Stimulated activated CD4-positive, alpha-beta T cell treated with anti-CD3 and anti-CD28 coated beads, Interleukin-4, amount 100 ng/mL, for 24 hours (primary cell): ENCODE data around the gene ZNF23.
"Not testable (repeated sequence)": the region's sequence is repeated elsewhere in the genome, so short reads cannot be mapped to it uniquely, and the experiment has no call there.

Source experiments
- DNase-seq: peaks from one replicate; pipeline ENCODE4 v3.0.0-alpha.2; 2020

Gene ZNF23

GRCh38 chr16:71461686-71462648 is at the start of gene ZNF23:
ZNF23 (minus strand) TSS chr16:71462247; CDS start chr16:71456796, 5,451 bp downstream.
- DNase-seq, result peak; percentile 81

- DNase-seq, result no peak
These were observed 45.0 kb upstream of the ZNF23 start for GRCh38 chr16:71507061-71507460.

- DNase-seq, result no peak
These were observed 42.9 kb upstream of the ZNF23 start for GRCh38 chr16:71504901-71505300.

GRCh38 chr16:71504051-71504450 is 42.0 kb upstream of the ZNF23 start:
- DNase-seq, result not testable (repeated sequence)

GRCh38 chr16:71501547-71501946 is 39.5 kb upstream of the ZNF23 start:
- DNase-seq, result no peak

- no peak for DNase-seq
These were observed 38.9 kb upstream of the ZNF23 start for GRCh38 chr16:71500964-71501363.

GRCh38 chr16:71499775-71500364 is 37.8 kb upstream of the ZNF23 start:
- peak; percentile 53 for DNase-seq

- DNase-seq, result no peak
These were observed 36.0 kb upstream of the ZNF23 start for GRCh38 chr16:71498031-71498430.

- DNase-seq, result no peak
These were observed 31.2 kb upstream of the ZNF23 start for GRCh38 chr16:71493213-71493612.

- no peak for DNase-seq
These were observed 30.7 kb upstream of the ZNF23 start for GRCh38 chr16:71492786-71493185.

- DNase-seq, result no peak
These were observed 29.0 kb upstream of the ZNF23 start for GRCh38 chr16:71491054-71491453.

- no peak for DNase-seq
These were observed 28.3 kb upstream of the ZNF23 start for GRCh38 chr16:71490361-71490760.

- DNase-seq, result no peak
These were observed 27.1 kb upstream of the ZNF23 start, which contains the start of gene ZNF19 for GRCh38 chr16:71489122-71489521. ZNF19 (minus strand) TSS chr16:71489324; CDS start chr16:71482114, 7,210 bp downstream.

- DNase-seq, result peak; percentile 81
These were observed 22.2 kb upstream of the ZNF23 start for GRCh38 chr16:71484006-71484893.

- DNase-seq, result no peak
These were observed 20.5 kb upstream of the ZNF23 start for GRCh38 chr16:71482569-71482968.

GRCh38 chr16:71480956-71481355 is 18.9 kb upstream of the ZNF23 start:
- DNase-seq, result no peak

- DNase-seq, result no peak
These were observed 17.4 kb upstream of the ZNF23 start for GRCh38 chr16:71479420-71479819.

- DNase-seq, result no peak
These were observed 14.5 kb upstream of the ZNF23 start for GRCh38 chr16:71476457-71477124.

GRCh38 chr16:71474864-71475263 is 12.8 kb upstream of the ZNF23 start:
- DNase-seq, result no peak

GRCh38 chr16:71473891-71474290 is 11.8 kb upstream of the ZNF23 start:
- no peak for DNase-seq

GRCh38 chr16:71472931-71473330 is 10.9 kb upstream of the ZNF23 start:
- DNase-seq, result no peak

GRCh38 chr16:71472051-71472450 is 10.0 kb upstream of the ZNF23 start:
- DNase-seq, result no peak
